SK-N-SH (cell line): ENCODE results near the gene C13orf46. TPM values are rescaled to one million over a fixed set of nuclear protein-coding genes. Genes with fewer than 3 reads are reported as not detected.

Experiments
- CTCF ChIA-PET: fragments of 300-600, 350-600 bp; formaldehyde crosslinking; extraction: SDS; loops from one replicate; lab custom pipeline; 2021; lab: Yijun Ruan, JAX
- POLR2A ChIA-PET: fragments of 350-600 bp; sonication (Branson Sonifier 250); formaldehyde crosslinking; extraction: SDS; loops from one replicate; lab custom pipeline; 2020; ENCODE audit warnings: antibody characterized with exemption, inconsistent platforms; lab: Yijun Ruan, JAX
- DNase-seq: peaks from one replicate; pipeline ENCODE4 v3.0.0; 2012
- H2AFZ ChIP-seq: fragments of 200-600 bp; sonication (generic); 2 replicates; pipeline ENCODE4 v1.8.1; 2016; ENCODE audit warnings: antibody characterized with exemption, mild to moderate bottlenecking, low read depth
- H3F3A ChIP-seq: fragments of 200-600 bp; sonication (generic); replicated peaks from 2 replicates; pipeline ENCODE3; 2016; ENCODE audit warnings: antibody characterized with exemption, mild to moderate bottlenecking; ENCODE audit not compliant: insufficient read depth
- H3K27ac ChIP-seq, 2 experiments: fragments of 200-500 bp in 1 of 2; fragments of 200-600 bp in 1 of 2; sonication (Bioruptor generic) in 1 of 2; sonication (generic), shearing (Covaris generic) in 1 of 2; 2 replicates each; pipeline versions ENCODE4 v1.5.1 to v1.6.1; 2014 to 2016; ENCODE audit warnings: low read depth in 2 of 2, inconsistent platforms in 1 of 2, low read length in 1 of 2, mild to moderate bottlenecking in 1 of 2, mixed read lengths in 1 of 2
- H3K27me3 ChIP-seq: fragments of 200-600 bp; sonication (generic), shearing (Covaris generic); 2 replicates; pipeline ENCODE4 v1.6.1; 2016; ENCODE audit warnings: mixed run types; ENCODE audit not compliant: insufficient read depth
- H3K36me3 ChIP-seq, 2 experiments: fragments of 200-500 bp in 1 of 2; fragments of 200-600 bp in 1 of 2; sonication (Bioruptor generic) in 1 of 2; sonication (generic) in 1 of 2; replicated peaks in 1 of 2; 2 replicates each; pipeline versions ENCODE3 to v1.5.1; 2014 to 2016; ENCODE audit warnings: low read length in 1 of 2, mild to moderate bottlenecking in 1 of 2; ENCODE audit not compliant: insufficient read depth in 2 of 2, control insufficient read depth in 1 of 2
- H3K4me1 ChIP-seq, 2 experiments: fragments of 200-500 bp in 1 of 2; fragments of 200-600 bp in 1 of 2; sonication (Bioruptor generic) in 1 of 2; sonication (generic), shearing (Covaris generic) in 1 of 2; 2 replicates each; pipeline versions ENCODE4 v1.5.1 to v1.6.1; 2014 to 2016; ENCODE audit warnings: low read depth in 1 of 2, low read length in 1 of 2, mixed run types in 1 of 2; ENCODE audit not compliant: insufficient read depth in 2 of 2, control insufficient read depth in 1 of 2
- H3K4me2 ChIP-seq: fragments of 200-600 bp; sonication (generic), shearing (Covaris generic); 2 replicates; pipeline ENCODE4 v1.6.1; 2017; ENCODE audit warnings: mixed run types
- H3K4me3 ChIP-seq, 2 experiments: fragments of 200-500 bp in 1 of 2; fragments of 200-600 bp in 1 of 2; sonication (Bioruptor generic) in 1 of 2; sonication (generic), shearing (Covaris generic) in 1 of 2; 2 replicates each; pipeline versions ENCODE4 v1.5.1 to v1.8.1; 2014 to 2016; ENCODE audit warnings: low read depth in 2 of 2, inconsistent platforms in 1 of 2, low read length in 1 of 2, mild to moderate bottlenecking in 1 of 2, mixed read lengths in 1 of 2, moderate library complexity in 1 of 2
- H3K79me2 ChIP-seq: fragments of 200-600 bp; sonication (generic); 2 replicates; pipeline ENCODE4 v1.8.1; 2017; ENCODE audit warnings: mild to moderate bottlenecking; ENCODE audit not compliant: insufficient read depth
- H3K9ac ChIP-seq: fragments of 200-600 bp; sonication (generic); 2 replicates; pipeline ENCODE4 v1.6.1; 2017; ENCODE audit warnings: mixed run types
- H3K9me2 ChIP-seq: fragments of 200-600 bp; sonication (generic); 2 replicates; pipeline ENCODE4 v1.6.1; 2017; ENCODE audit warnings: mixed run types
- H3K9me3 ChIP-seq: fragments of 200-600 bp; sonication (generic); 2 replicates; pipeline ENCODE4 v1.6.1; 2017; ENCODE audit warnings: mixed run types, mild to moderate bottlenecking, moderate library complexity
- H4K20me1 ChIP-seq: fragments of 200-600 bp; sonication (generic); 2 replicates; pipeline ENCODE4 v1.6.1; 2017; ENCODE audit warnings: mild to moderate bottlenecking, mixed run types; ENCODE audit not compliant: insufficient read depth
- CHD2 ChIP-seq: fragments of 150-350 bp; IDR thresholded peaks from 2 replicates; pipeline ENCODE4 v1.6.1; 2018; ENCODE audit warnings: low read length; ENCODE audit not compliant: partially characterized antibody
- CTCF ChIP-seq: fragments of 200-600 bp; sonication (generic); IDR thresholded peaks from 2 replicates; pipeline ENCODE4 v1.6.1; 2017; ENCODE audit warnings: antibody characterized with exemption, mild to moderate bottlenecking, moderate library complexity
- EP300 ChIP-seq, 2 experiments: IDR thresholded peaks; 2 replicates each; pipeline versions ENCODE4 v1.4.0 to v1.6.1; 2012; ENCODE audit warnings: borderline replicate concordance in 1 of 2, low read depth in 1 of 2, low read length in 1 of 2
- FOXM1 ChIP-seq: IDR thresholded peaks from 2 replicates; pipeline ENCODE4 v1.4.0; 2012; ENCODE audit warnings: low read depth, mild to moderate bottlenecking
- GABPA ChIP-seq: IDR thresholded peaks from 2 replicates; pipeline ENCODE4 v1.4.0; 2012; ENCODE audit warnings: low read depth, mild to moderate bottlenecking
- GATA2 ChIP-seq: sonication (generic); formaldehyde crosslinking; IDR thresholded peaks from 2 replicates; pipeline ENCODE4 v1.5.0; 2020; ENCODE audit warnings: mild to moderate bottlenecking, missing genetic modification reagents
- IRF3 ChIP-seq: fragments of 150-350 bp; IDR thresholded peaks from 2 replicates; pipeline ENCODE4 v1.6.1; 2016; ENCODE audit warnings: mild to moderate bottlenecking, low read depth, low read length
- MEF2A ChIP-seq: IDR thresholded peaks from 2 replicates; pipeline ENCODE4 v1.4.0; 2012; ENCODE audit warnings: low read depth, borderline replicate concordance
- MXI1 ChIP-seq: IDR thresholded peaks from 2 replicates; pipeline ENCODE4 v1.6.1; 2012; ENCODE audit warnings: mild to moderate bottlenecking, low read depth, low read length, improper control_type of control experiment
- NFIC ChIP-seq: IDR thresholded peaks from 2 replicates; pipeline ENCODE4 v1.4.0; 2012; ENCODE audit warnings: borderline replicate concordance
- NRF1 ChIP-seq: IDR thresholded peaks from 2 replicates; pipeline ENCODE4 v1.6.1; 2012; ENCODE audit warnings: low read depth, mild to moderate bottlenecking, low read length
- RFX5 ChIP-seq: IDR thresholded peaks from 2 replicates; pipeline ENCODE4 v1.6.1; 2012; ENCODE audit warnings: mild to moderate bottlenecking, improper control_type of control experiment, low read length
- RXRA ChIP-seq: IDR thresholded peaks from 2 replicates; pipeline ENCODE4 v1.4.0; 2012; ENCODE audit warnings: low read depth, mild to moderate bottlenecking, borderline replicate concordance
- SMC3 ChIP-seq: IDR thresholded peaks from 2 replicates; pipeline ENCODE4 v1.6.1; 2012; ENCODE audit warnings: low read depth, low read length, improper control_type of control experiment
- TCF12 ChIP-seq: IDR thresholded peaks from 2 replicates; pipeline ENCODE4 v1.4.0; 2012
- TEAD4 ChIP-seq: IDR thresholded peaks from 2 replicates; pipeline ENCODE4 v1.4.0; 2012; ENCODE audit warnings: mild to moderate bottlenecking, borderline replicate concordance; ENCODE audit not compliant: insufficient read depth
- USF1 ChIP-seq: IDR thresholded peaks from 2 replicates; pipeline ENCODE4 v1.4.0; 2012; ENCODE audit warnings: low read depth, borderline replicate concordance
- USF2 ChIP-seq: fragments of 150-350 bp; IDR thresholded peaks from 2 replicates; pipeline ENCODE4 v1.6.1; 2017; ENCODE audit warnings: antibody characterized with exemption, low read length, low read depth, borderline replicate concordance
- YY1 ChIP-seq: IDR thresholded peaks from 2 replicates; pipeline ENCODE4 v1.4.0; 2012; ENCODE audit warnings: low read depth, mild to moderate bottlenecking
- ZBTB33 ChIP-seq: IDR thresholded peaks from 2 replicates; pipeline ENCODE4 v1.4.0; 2012; ENCODE audit warnings: low read depth, borderline replicate concordance
- WGBS: methylation state at CpG from one replicate; pipeline ENCODE4 v1.1.6; 2017; ENCODE audit warnings: low lambda C conversion rate; 5-methylcytosine and 5-hydroxymethylcytosine counted together
- polyA plus RNA-seq, 3 experiments: library from polyadenylated mRNA; depleted of rRNA; stranded (reverse); fragments of >200 nt; gene quantifications; 2 replicates each; pipeline ENCODE4 v1.2.3, GENCODE V29; 2012

The C13orf46 gene
- polyA plus RNA-seq, 1 of the 3 experiments (the other 2 are of a cell fraction), result 1.7 TPM

GRCh38 chr13:113938716-113939115, 35.2 kb downstream of the C13orf46 start:
- Histone ChIP-seq H3F3A (no peaks in the 10 kb centered on the region), H3K9ac (no peak overlapping the region), H3K36me3 (no peaks in the 10 kb centered on the region), H3K4me3 (no peak overlapping the region), H2AFZ (no peak overlapping the region), H3K9me3 (no peaks in the 10 kb centered on the region), H4K20me1 (no peaks in the 10 kb centered on the region), H3K27me3 (no peaks in the 10 kb centered on the region), H3K9me2 (no peaks in the 10 kb centered on the region), H3K4me2 (no peak overlapping the region), H3K79me2 (no peaks in the 10 kb centered on the region), H3K4me1 (peaks cover 0 to 24% of the 10 kb centered on the region in 2 experiments; a peak in 1 of 4 replicates), H3K27ac (no peak overlapping the region)
- no peak for TF ChIP-seq NRF1
- no peak for TF ChIP-seq FOXM1
- TF ChIP-seq GABPA, result no peak
- TF ChIP-seq USF1, result no peak
- TF ChIP-seq NFIC, result no peak
- no peak for TF ChIP-seq RXRA
- no peak for TF ChIP-seq MEF2A
- no peak for TF ChIP-seq TCF12
- TF ChIP-seq CHD2, result no peak
- TF ChIP-seq SMC3, result no peak
- no peak for TF ChIP-seq CTCF
- TF ChIP-seq GATA2 (CRISPR knock-in tag), result no peak
- TF ChIP-seq ZBTB33, result no peak
- TF ChIP-seq EP300 (IDR thresholded peaks at IDR 0.05; ENCODE audit: borderline replicate concordance in 1 of 2, low read depth in 1 of 2, low read length in 1 of 2), result no peak
- no peak for TF ChIP-seq TEAD4
- no peak for TF ChIP-seq RFX5
- TF ChIP-seq MXI1, result no peak
- TF ChIP-seq USF2, result no peak
- TF ChIP-seq YY1, result no peak
- no peak for TF ChIP-seq IRF3
- ChIA-PET POLR2A (no interaction called here), CTCF (no interaction called here)
- WGBS, result 92% methylated on average over 11 of the region's 11 CpGs
- peak; percentile 23 for DNase-seq
